Measurements from ENCODE around the gene PLEKHJ1. TPM values are rescaled to one million over a fixed set of nuclear protein-coding genes. Genes with fewer than 3 reads are reported as not detected.
A peak's percentile ranks its signal among the peaks of the same experiment; 100 is the strongest.

Gene PLEKHJ1
- total and polyA plus RNA-seq, 9 of the 15 experiments (the other 6 are each of a cell fraction or from before 2014, with no cell fraction given), result 1.5 to 188 (median 63.9) TPM

GRCh38 chr19:2236314-2237050 lies at the start of gene PLEKHJ1, which contains the start of gene SF3A2 (continued):
- TF ChIP-seq GTF3C2 (IDR thresholded peaks at IDR 0.05; ENCODE audit: borderline replicate concordance, extremely low read depth, insufficient read length) (no peak), ATF6 (CRISPR knock-in tag; IDR thresholded peaks at IDR 0.05) (peak; percentile 67), CSDE1 (IDR thresholded peaks at IDR 0.05) (no peak), PYGO2 (tag; IDR thresholded peaks at IDR 0.05) (no peak), KAT7 (CRISPR knock-in tag; IDR thresholded peaks at IDR 0.05; ENCODE audit: borderline replicate concordance) (peak; percentile 83; the same call in 1 of the 2 replicates), RBM34 (IDR thresholded peaks at IDR 0.05; ENCODE audit: borderline replicate concordance, insufficient read depth, low read length) (no peak), TBP (optimal IDR thresholded peaks at IDR 0.05; ENCODE audit: low read depth, low read length) (peak; percentile 79), SNAPC5 (CRISPR knock-in tag; IDR thresholded peaks at IDR 0.05) (no peak), CREB5 (CRISPR knock-in tag; IDR thresholded peaks at IDR 0.05) (no peak), PRMT5 (CRISPR knock-in tag; IDR thresholded peaks at IDR 0.05) (peak; percentile 17; the same call in 1 of the 2 replicates), FOS (IDR thresholded peaks at IDR 0.05; ENCODE audit: extremely low read depth, insufficient read length) (no peak), EGR1 (conservative IDR thresholded peaks at IDR 0.05) (peak; percentile 98), HDAC8 (tag; IDR thresholded peaks at IDR 0.05) (peak; percentile 77; the same call in 1 of the 2 replicates), ELF2 (CRISPR knock-in tag; IDR thresholded peaks at IDR 0.05) (peak; percentile 88)
- TF ChIP-seq, protein P1, sequence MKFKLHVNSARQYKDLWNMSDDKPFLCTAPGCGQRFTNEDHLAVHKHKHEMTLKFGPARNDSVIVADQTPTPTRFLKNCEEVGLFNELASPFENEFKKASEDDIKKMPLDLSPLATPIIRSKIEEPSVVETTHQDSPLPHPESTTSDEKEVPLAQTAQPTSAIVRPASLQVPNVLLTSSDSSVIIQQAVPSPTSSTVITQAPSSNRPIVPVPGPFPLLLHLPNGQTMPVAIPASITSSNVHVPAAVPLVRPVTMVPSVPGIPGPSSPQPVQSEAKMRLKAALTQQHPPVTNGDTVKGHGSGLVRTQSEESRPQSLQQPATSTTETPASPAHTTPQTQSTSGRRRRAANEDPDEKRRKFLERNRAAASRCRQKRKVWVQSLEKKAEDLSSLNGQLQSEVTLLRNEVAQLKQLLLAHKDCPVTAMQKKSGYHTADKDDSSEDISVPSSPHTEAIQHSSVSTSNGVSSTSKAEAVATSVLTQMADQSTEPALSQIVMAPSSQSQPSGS (CRISPR knock-in tag; IDR thresholded peaks at IDR 0.05), result no peak
- TF ChIP-seq, protein P2, sequence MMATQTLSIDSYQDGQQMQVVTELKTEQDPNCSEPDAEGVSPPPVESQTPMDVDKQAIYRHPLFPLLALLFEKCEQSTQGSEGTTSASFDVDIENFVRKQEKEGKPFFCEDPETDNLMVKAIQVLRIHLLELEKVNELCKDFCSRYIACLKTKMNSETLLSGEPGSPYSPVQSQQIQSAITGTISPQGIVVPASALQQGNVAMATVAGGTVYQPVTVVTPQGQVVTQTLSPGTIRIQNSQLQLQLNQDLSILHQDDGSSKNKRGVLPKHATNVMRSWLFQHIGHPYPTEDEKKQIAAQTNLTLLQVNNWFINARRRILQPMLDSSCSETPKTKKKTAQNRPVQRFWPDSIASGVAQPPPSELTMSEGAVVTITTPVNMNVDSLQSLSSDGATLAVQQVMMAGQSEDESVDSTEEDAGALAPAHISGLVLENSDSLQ (IDR thresholded peaks at IDR 0.05), result no peak

Measured in K562 (cell line).